K562 (cell line): ENCODE data around the gene ETNK1. TPM values are rescaled to one million over a fixed set of nuclear protein-coding genes. Genes with fewer than 3 reads are reported as not detected.

Source experiments
- ATAC-seq: fragments of 200-7000 bp; cut with Tn5 transposase; 3 replicates; pipeline ENCODE4 v1.9.1; 2020; ENCODE audit warnings: moderate library complexity
- BruUV-seq: library from RNA; stranded (reverse); fragments of 400-500 nt; replicated peaks from 2 replicates; lab custom pipeline; 2021; lab: Mats Ljungman, UMichigan
- CTCF ChIA-PET: fragments of 300-600 bp; formaldehyde crosslinking; extraction: SDS; loops from one replicate; lab custom pipeline; 2021; ENCODE audit warnings: low intra/inter-chr PET ratio; lab: Yijun Ruan, JAX
- POLR2A ChIA-PET: fragments of 300-600, 350-650 bp; sonication (Branson Sonifier 250); formaldehyde crosslinking; extraction: SDS; loops from one replicate; lab custom pipeline; 2021; ENCODE audit warnings: antibody characterized with exemption, inconsistent platforms; lab: Yijun Ruan, JAX
- DNase-seq, 4 experiments: peaks; one replicate each; pipeline versions ENCODE4 v3.0.0 to v3.0.0-alpha.2; 2011 to 2018; ENCODE audit warnings: low spot score in 3 of 4, mixed read lengths in 3 of 4; ENCODE audit errors: extremely low read depth in 1 of 4
- FAIRE-seq: peaks from 2 replicates; lab custom pipeline; 2011; peaks lifted over from hg19 to GRCh38; lab: Jason Lieb, UNC
- H2AFZ ChIP-seq: 2 replicates; pipeline ENCODE4 v1.6.0; 2011; ENCODE audit warnings: low read depth, low read length, control low read depth, inconsistent platforms
- H3K27ac ChIP-seq: fragments of 200-600 bp; 3 replicates; pipeline ENCODE4 v1.8.0; 2011; ENCODE audit warnings: low read depth, mild to moderate bottlenecking, control low read depth, inconsistent platforms, low read length, moderate library complexity, mixed read lengths; ENCODE audit errors: extremely low read depth
- H3K27me3 ChIP-seq, 2 experiments: fragments of 300-600 bp in 1 of 2; 2 replicates in 1 of 2; 3 replicates in 1 of 2; pipeline versions ENCODE4 v1.6.0 to v1.8.0; 2011; ENCODE audit warnings: inconsistent platforms in 2 of 2, low read length in 2 of 2, mild to moderate bottlenecking in 1 of 2, mixed read lengths in 1 of 2, moderate library complexity in 1 of 2; ENCODE audit not compliant: control insufficient read depth in 2 of 2, insufficient read depth in 2 of 2
- H3K36me3 ChIP-seq: fragments of 300-600 bp; 3 replicates; pipeline ENCODE4 v1.8.0; 2011; ENCODE audit warnings: mild to moderate bottlenecking, low read length, inconsistent platforms; ENCODE audit not compliant: control insufficient read depth, insufficient read depth
- H3K4me1 ChIP-seq, 2 experiments: fragments of 200-600 bp in 1 of 2; replicated peaks in 1 of 2; 2 replicates in 1 of 2; 3 replicates in 1 of 2; pipeline versions ENCODE4 v1.5.1 to v1.8.0; 2011; ENCODE audit warnings: inconsistent platforms in 2 of 2, low read length in 2 of 2, mild to moderate bottlenecking in 1 of 2, mixed read lengths in 1 of 2, moderate library complexity in 1 of 2; ENCODE audit not compliant: control insufficient read depth in 2 of 2, insufficient read depth in 2 of 2
- H3K4me2 ChIP-seq: 2 replicates; pipeline ENCODE4 v1.6.1; 2011; ENCODE audit warnings: low read length, control low read depth, inconsistent platforms, mixed read lengths; ENCODE audit not compliant: insufficient read depth
- H3K4me3 ChIP-seq: fragments of 200-600 bp; sonication (generic), shearing (Covaris generic); 2 replicates; pipeline ENCODE4 v1.5.1; 2016; ENCODE audit warnings: control low read depth, inconsistent platforms
- H3K79me2 ChIP-seq: fragments of 200-600 bp; 3 replicates; pipeline ENCODE4 v1.8.0; 2011; ENCODE audit warnings: low read length, inconsistent platforms; ENCODE audit not compliant: control insufficient read depth, insufficient read depth
- H3K9ac ChIP-seq, 2 experiments: 2 replicates each; pipeline versions ENCODE4 v1.6.0 to v1.6.1; 2011; ENCODE audit warnings: low read depth in 2 of 2, low read length in 2 of 2, control low read depth in 1 of 2, inconsistent platforms in 1 of 2, mild to moderate bottlenecking in 1 of 2, mixed read lengths in 1 of 2; ENCODE audit not compliant: insufficient read depth in 1 of 2
- H3K9me1 ChIP-seq: one replicate; pipeline ENCODE4 v1.6.0; 2011; ENCODE audit warnings: inconsistent platforms, mild to moderate bottlenecking, low read length, moderate library complexity; ENCODE audit not compliant: control insufficient read depth, insufficient read depth
- H3K9me3 ChIP-seq: replicated peaks from 2 replicates; pipeline ENCODE4 v1.5.1; 2011; ENCODE audit warnings: low read depth, low read length, inconsistent platforms; ENCODE audit not compliant: control insufficient read depth, insufficient read depth
- H4K20me1 ChIP-seq: replicated peaks from 2 replicates; pipeline ENCODE4 v1.6.1; 2011; ENCODE audit warnings: low read length, inconsistent platforms, mixed read lengths; ENCODE audit not compliant: control insufficient read depth, insufficient read depth
- CBX3 ChIP-seq, 2 experiments: IDR thresholded peaks; 1 replicate in 1 of 2; 2 replicates in 1 of 2; pipeline ENCODE4 v1.6.1; 2012; ENCODE audit warnings: inconsistent platforms in 2 of 2, low read length in 2 of 2, borderline replicate concordance in 1 of 2, control low read depth in 1 of 2
- FOXM1 ChIP-seq, 2 experiments: fragments of 450-650 bp in 1 of 2; sonication (generic) in 1 of 2; formaldehyde crosslinking in 1 of 2; IDR thresholded peaks; 2 replicates each; pipeline versions ENCODE4 v1.6.1 to v1.9.0; 2017 to 2022; ENCODE audit warnings: low read depth in 2 of 2, mild to moderate bottlenecking in 2 of 2, missing genetic modification reagents in 1 of 2, moderate library complexity in 1 of 2
- FOXP1 ChIP-seq: sonication (generic); formaldehyde crosslinking; IDR thresholded peaks from 2 replicates; pipeline ENCODE4 v1.8.0; 2022; ENCODE audit warnings: mild to moderate bottlenecking, missing genetic modification reagents
- GATAD2B ChIP-seq: fragments of 450-650 bp; IDR thresholded peaks from 2 replicates; pipeline ENCODE4 v1.6.1; 2017; ENCODE audit warnings: mild to moderate bottlenecking, borderline replicate concordance
- RUNX1 ChIP-seq: sonication (generic); IDR thresholded peaks from 2 replicates; pipeline ENCODE4 v1.6.1; 2016; ENCODE audit warnings: antibody characterized with exemption, low read depth
- SOX6 ChIP-seq: fragments of 450-650 bp; IDR thresholded peaks from 2 replicates; pipeline ENCODE4 v1.6.1; 2014; ENCODE audit warnings: mild to moderate bottlenecking
- TFAM ChIP-seq: fragments of 250-450 bp; sonication (Bioruptor Pico); conservative IDR thresholded peaks from 2 replicates; pipeline ENCODE4 v1.5.0; 2021; ENCODE audit warnings: mild to moderate bottlenecking, moderate library complexity
- TRIM28 ChIP-seq: fragments of 450-650 bp; IDR thresholded peaks from 2 replicates; pipeline ENCODE4 v1.6.1; 2017
- XRCC3 ChIP-seq: fragments of 450-650 bp; IDR thresholded peaks from 2 replicates; pipeline ENCODE4 v1.6.1; 2017; ENCODE audit warnings: mild to moderate bottlenecking, moderate library complexity
- ZZZ3 ChIP-seq: fragments of 450-650 bp; IDR thresholded peaks from 2 replicates; pipeline ENCODE4 v1.6.1; 2016; ENCODE audit warnings: antibody characterized with exemption, mild to moderate bottlenecking, moderate library complexity
- WGBS: fragments of 100-300 bp; shearing (Covaris generic); methylation state at CpG from one replicate; pipeline ENCODE4 v1.1.6; 2016; ENCODE audit warnings: low coverage, mixed read lengths; ENCODE audit not compliant: insufficient coverage; ENCODE audit errors: missing lambda C conversion rate; 5-methylcytosine and 5-hydroxymethylcytosine counted together
- in situ Hi-C: fragments of 300-500 bp; cut with MboI; formaldehyde crosslinking; loops from 4 replicates; pipeline ENCODE4 v1.15.0; 2018; ENCODE audit warnings: inconsistent platforms, mixed read lengths
- intact Hi-C: fragments of 100-400 bp; cut with micrococcal nuclease; formaldehyde crosslinking; loops from 2 replicates; pipeline ENCODE4 v1.14.2; 2022
- polyA plus RNA-seq, 8 experiments: library from polyadenylated mRNA; depleted of rRNA in 4 of 8; stranded (reverse) in 5 of 8; unstranded in 3 of 8; fragments of >200 nt; fragmentation: Nextera tagmentation in 2 of 8; fragmentation: Illumina TruSeq in 1 of 8; extraction: Ambion mirVana in 2 of 8; extraction: Trizol in 1 of 8; gene quantifications; 2 replicates each; pipeline versions ENCODE4 v1.2.1 to v1.2.3, GENCODE V29; 2011 to 2014; ENCODE audit warnings: inconsistent platforms in 1 of 8, missing spikeins in 1 of 8
- total RNA-seq, 7 experiments: library from RNA; depleted of rRNA in 6 of 7; stranded (reverse); fragments of >200 nt in 6 of 7; fragmentation: Illumina TruSeq in 2 of 7; extraction: Trizol in 2 of 7; gene quantifications; 2 replicates each; pipeline versions ENCODE4 v1.2.1 to v1.2.3, GENCODE V29; 2011 to 2021; ENCODE audit warnings: low replicate concordance in 1 of 7
- TF ChIP-seq, protein P1 (sequence below), 2 experiments: IDR thresholded peaks; 2 replicates each; pipeline ENCODE4 v1.6.1; 2012; ENCODE audit warnings: improper control_type of control experiment in 2 of 2, low read depth in 2 of 2, low read length in 2 of 2, borderline replicate concordance in 1 of 2

ETNK1 gene
- total and polyA plus RNA-seq, 9 of the 15 experiments (the other 6 are each of a cell fraction or from before 2014, with no cell fraction given) = 10.0 to 70.5 (median 36.0) TPM

DNA sequence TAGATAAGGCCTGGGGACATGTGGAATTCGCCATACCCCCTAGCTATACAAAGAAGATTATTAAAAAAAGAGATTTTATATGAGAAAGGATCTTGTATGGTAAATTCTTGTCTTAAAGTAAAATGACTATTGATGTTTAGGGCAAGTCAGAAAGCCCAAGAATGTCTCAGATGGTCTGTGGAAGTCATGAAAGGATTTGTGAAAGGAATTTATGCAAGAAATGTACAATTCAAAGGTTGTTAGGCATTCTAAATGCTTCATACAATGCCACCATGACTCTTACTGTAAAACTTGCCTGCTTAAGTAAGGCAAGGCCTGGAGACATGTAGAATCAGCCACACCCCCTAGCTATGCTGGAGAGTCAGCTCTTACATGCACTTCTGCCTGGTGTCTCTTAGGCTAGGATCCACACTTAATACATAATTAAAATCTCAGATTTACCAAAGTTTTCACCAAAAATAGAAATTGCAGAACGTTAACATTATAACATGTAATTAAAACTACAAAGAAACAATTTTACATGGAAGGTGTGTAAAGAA is 8.9 kb upstream of the ETNK1 start (continued):
- no peak for TF ChIP-seq FOXM1 (IDR thresholded peaks at IDR 0.05; ENCODE audit: low read depth)
- TF ChIP-seq FOXM1 (CRISPR knock-in tag; IDR thresholded peaks at IDR 0.05; ENCODE audit: low read depth) = no peak
- TF ChIP-seq, protein P1, sequence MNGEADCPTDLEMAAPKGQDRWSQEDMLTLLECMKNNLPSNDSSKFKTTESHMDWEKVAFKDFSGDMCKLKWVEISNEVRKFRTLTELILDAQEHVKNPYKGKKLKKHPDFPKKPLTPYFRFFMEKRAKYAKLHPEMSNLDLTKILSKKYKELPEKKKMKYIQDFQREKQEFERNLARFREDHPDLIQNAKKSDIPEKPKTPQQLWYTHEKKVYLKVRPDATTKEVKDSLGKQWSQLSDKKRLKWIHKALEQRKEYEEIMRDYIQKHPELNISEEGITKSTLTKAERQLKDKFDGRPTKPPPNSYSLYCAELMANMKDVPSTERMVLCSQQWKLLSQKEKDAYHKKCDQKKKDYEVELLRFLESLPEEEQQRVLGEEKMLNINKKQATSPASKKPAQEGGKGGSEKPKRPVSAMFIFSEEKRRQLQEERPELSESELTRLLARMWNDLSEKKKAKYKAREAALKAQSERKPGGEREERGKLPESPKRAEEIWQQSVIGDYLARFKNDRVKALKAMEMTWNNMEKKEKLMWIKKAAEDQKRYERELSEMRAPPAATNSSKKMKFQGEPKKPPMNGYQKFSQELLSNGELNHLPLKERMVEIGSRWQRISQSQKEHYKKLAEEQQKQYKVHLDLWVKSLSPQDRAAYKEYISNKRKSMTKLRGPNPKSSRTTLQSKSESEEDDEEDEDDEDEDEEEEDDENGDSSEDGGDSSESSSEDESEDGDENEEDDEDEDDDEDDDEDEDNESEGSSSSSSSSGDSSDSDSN (IDR thresholded peaks at IDR 0.05; ENCODE audit: borderline replicate concordance in 1 of 2, low read depth in 2 of 2, low read length in 2 of 2) = no peak
- no peak for TF ChIP-seq SOX6
- TF ChIP-seq TFAM (CRISPR knock-in tag) = no peak
- TF ChIP-seq, all 486 proteins: peak for 0

DNA sequence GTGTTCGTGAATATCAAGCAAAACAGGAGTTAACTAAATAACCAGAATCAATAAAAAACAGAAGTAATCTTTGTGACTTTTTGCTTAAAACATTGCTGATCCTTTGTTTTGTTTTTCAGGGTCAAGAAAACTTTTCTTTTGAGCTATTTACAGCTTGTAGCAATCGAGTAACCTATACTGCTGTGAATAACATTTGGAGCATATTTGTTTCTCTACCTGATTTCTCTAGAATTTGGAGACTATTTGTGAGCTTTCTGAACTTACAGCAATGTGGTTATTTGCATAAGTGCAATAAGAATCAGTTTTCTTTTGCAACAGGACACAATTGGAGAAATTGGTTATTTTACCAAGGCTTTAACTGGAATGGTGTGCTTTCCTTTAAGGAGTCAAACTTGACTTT is 7.3 kb upstream of the ETNK1 start:
- 25% methylated on average over 2 of the region's 2 CpGs for WGBS
- POLR2A ChIA-PET = interaction anchor here (1.2 kb wide), 1 partner anchor 10 kb away, joined by 3 read pairs; no protein-coding TSS in a partner anchor

More for the DNA sequence above, 7.3 kb upstream of the ETNK1 start:
- no peak overlapping the region for H2AFZ ChIP-seq
- intact Hi-C loops = no loop called here
- CTCF ChIA-PET = no interaction called here
- BruUV-seq = no TSS peak
- H3K4me1 ChIP-seq = no peaks in the 10 kb centered on the region
- FAIRE-seq = no peak
- H3K9ac ChIP-seq = no peak overlapping the region
- H4K20me1 ChIP-seq = no peaks in the 10 kb centered on the region
- no peak overlapping the region for H3K27ac ChIP-seq
- no peaks in the 10 kb centered on the region for H3K9me1 ChIP-seq
- DNase-seq = no peak
- H3K27me3 ChIP-seq = no peaks in the 10 kb centered on the region
- ATAC-seq = no peak
- no peak overlapping the region for H3K4me3 ChIP-seq
- peaks cover 5% of the 10 kb centered on the region for H3K9me3 ChIP-seq
- H3K79me2 ChIP-seq = no peaks in the 10 kb centered on the region
- H3K36me3 ChIP-seq = no peaks in the 10 kb centered on the region
- TF ChIP-seq FOXP1 = no peak
- TF ChIP-seq RUNX1 = no peak
- TF ChIP-seq ZZZ3 = no peak
- peak in 1 of 2 experiments; percentile 94; a peak in 2 of 3 replicates for TF ChIP-seq CBX3 (IDR thresholded peaks at IDR 0.05; ENCODE audit: borderline replicate concordance in 1 of 2, low read length in 2 of 2)
- TF ChIP-seq TRIM28 = peak; percentile 52; the same call in 1 of the 2 replicates
- no peak for TF ChIP-seq XRCC3
- no peak for TF ChIP-seq GATAD2B
- TF ChIP-seq, all 486 proteins: peak for 2
- H3K4me2 ChIP-seq = no peak overlapping the region
- in situ Hi-C loops = no loop called here
